ENCODE data around the gene RASGRF1.

Gene RASGRF1

DNA sequence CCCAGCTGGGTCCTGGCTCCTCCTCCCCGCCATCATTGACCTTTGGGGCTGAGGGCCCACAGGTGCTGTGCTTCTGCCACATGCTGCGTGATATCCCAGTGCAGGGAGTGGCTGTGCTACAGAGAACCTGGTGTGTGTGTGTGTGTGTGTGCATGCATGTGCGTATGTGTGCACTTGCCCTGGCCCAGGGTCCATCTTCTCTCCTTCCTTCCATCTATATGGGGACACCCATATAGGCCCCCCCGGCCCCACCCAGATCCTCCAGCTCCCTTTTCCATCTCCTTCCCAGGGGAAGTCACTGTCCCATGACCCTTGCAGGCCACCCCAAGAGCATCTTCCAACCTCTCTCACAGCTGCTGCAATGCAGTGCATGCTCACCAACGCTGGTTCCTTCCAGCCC, 12.6 kb downstream of the RASGRF1 start:
- TF ChIP-seq, protein P1, sequence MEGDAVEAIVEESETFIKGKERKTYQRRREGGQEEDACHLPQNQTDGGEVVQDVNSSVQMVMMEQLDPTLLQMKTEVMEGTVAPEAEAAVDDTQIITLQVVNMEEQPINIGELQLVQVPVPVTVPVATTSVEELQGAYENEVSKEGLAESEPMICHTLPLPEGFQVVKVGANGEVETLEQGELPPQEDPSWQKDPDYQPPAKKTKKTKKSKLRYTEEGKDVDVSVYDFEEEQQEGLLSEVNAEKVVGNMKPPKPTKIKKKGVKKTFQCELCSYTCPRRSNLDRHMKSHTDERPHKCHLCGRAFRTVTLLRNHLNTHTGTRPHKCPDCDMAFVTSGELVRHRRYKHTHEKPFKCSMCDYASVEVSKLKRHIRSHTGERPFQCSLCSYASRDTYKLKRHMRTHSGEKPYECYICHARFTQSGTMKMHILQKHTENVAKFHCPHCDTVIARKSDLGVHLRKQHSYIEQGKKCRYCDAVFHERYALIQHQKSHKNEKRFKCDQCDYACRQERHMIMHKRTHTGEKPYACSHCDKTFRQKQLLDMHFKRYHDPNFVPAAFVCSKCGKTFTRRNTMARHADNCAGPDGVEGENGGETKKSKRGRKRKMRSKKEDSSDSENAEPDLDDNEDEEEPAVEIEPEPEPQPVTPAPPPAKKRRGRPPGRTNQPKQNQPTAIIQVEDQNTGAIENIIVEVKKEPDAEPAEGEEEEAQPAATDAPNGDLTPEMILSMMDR (IDR thresholded peaks at IDR 0.05; ENCODE audit: unreplicated experiment in 3 of 3) = no peak
- Mint-ChIP-seq H3K36me3 (ENCODE audit: low read depth) (no peaks in the 10 kb centered on the region), H3K27ac (no peak overlapping the region), H3K4me1 (no peaks in the 10 kb centered on the region), H3K9me3 (no peaks in the 10 kb centered on the region), H3K27me3 (ENCODE audit: low read depth) (peaks cover 60% of the 10 kb centered on the region), H3K4me3 (no peak overlapping the region)

DNA sequence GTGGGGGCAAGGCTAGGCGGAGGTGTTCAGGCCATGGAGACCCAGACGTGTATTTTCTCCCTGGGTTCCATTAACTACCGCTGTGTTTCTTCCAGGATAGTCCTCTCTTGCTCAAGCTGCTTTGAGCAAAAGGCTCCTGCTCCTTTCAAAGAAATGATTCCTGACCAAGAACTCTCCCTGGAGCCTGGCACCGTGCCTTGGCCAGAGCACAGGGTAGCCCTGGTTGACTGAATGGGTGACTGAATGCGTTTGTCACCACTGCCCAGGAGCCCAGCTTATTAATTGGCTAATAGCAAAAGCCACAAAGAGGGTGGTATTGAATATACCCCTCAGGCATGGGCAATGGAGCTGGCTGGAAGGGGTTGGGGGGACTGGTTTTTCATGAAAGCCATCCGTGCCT, 13.9 kb downstream of the RASGRF1 start:
- Mint-ChIP-seq H3K9me3 (no peaks in the 10 kb centered on the region), H3K4me1 (no peaks in the 10 kb centered on the region), H3K27me3 (ENCODE audit: low read depth) (peaks cover 48% of the 10 kb centered on the region), H3K36me3 (ENCODE audit: low read depth) (no peaks in the 10 kb centered on the region), H3K4me3 (no peak overlapping the region), H3K27ac (no peak overlapping the region)
- TF ChIP-seq, protein P1 (IDR thresholded peaks at IDR 0.05; ENCODE audit: unreplicated experiment in 3 of 3) = no peak

DNA sequence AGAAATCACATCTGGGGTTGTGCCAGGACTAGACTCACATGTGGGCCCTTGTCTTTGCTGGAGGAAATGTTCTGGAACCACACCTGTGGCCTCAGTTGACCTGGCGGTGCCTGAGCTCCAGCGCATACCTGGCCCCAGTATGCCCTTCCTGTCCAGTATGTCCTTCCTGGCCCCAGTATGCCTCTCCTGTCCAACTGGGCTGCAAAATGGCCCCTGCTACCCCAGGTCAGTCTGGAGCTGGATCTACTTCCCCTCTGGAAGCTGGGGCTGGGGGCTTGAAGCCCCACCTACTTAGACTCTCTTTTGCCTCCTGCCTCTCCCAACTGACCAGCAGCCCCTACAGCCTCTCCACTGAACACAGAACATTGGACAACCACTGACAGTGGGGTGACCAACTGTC, 15.3 kb downstream of the RASGRF1 start:
- peaks cover 40% of the 10 kb centered on the region for H3K27me3 Mint-ChIP-seq (ENCODE audit: low read depth)
- H3K4me1 Mint-ChIP-seq = no peaks in the 10 kb centered on the region
- H3K36me3 Mint-ChIP-seq (ENCODE audit: low read depth) = no peaks in the 10 kb centered on the region
- no peaks in the 10 kb centered on the region for H3K9me3 Mint-ChIP-seq
- H3K4me3 Mint-ChIP-seq = no peak overlapping the region
- TF ChIP-seq, protein P1 (IDR thresholded peaks at IDR 0.05; ENCODE audit: unreplicated experiment in 3 of 3) = no peak
- H3K27ac Mint-ChIP-seq = no peak overlapping the region

DNA sequence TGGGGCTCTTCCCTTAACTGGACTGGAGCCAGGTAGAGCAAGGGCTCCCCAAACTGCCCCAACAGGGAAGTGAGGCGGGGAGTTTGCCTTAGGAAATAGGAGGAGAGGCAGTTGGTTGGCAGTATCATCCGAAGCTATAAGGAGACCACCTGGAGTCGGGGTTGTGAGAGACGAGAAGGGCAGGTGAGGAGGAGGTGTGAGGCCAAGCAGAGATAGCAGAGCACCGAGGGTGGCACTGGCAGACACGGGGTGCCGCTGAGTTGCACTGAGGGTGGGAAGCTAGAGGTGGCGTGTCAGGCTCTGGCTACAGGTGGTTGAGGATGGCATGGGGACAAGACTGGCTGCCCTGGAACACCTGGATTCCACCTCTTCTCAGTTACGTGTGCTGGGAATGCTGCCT, 17.2 kb downstream of the RASGRF1 start:
- TF ChIP-seq, protein P1 (IDR thresholded peaks at IDR 0.05; ENCODE audit: unreplicated experiment in 3 of 3) = no peak
- Mint-ChIP-seq H3K27ac (no peak overlapping the region), H3K9me3 (no peaks in the 10 kb centered on the region), H3K36me3 (ENCODE audit: low read depth) (no peaks in the 10 kb centered on the region), H3K4me3 (no peak overlapping the region), H3K27me3 (ENCODE audit: low read depth) (peaks cover 32% of the 10 kb centered on the region), H3K4me1 (no peaks in the 10 kb centered on the region)

DNA sequence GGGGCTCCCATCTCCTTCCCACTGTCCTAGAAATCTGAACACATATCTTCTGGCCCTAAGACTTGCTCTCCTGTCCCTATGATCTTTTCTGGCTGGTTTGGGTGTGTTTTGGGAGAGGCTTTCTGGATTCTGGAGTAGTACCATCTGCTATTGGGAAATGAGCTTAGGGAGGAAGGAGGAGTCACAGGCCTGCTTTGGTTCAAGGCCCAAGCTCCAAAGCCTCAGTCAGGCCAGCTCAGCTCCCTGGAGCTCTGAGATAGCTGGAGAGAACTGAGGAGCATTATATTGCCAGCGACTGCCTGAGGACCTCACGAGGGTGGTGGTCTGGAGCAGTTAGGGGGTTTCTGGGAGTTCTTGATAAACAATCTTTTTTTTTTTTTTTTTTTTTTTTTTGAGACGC, 18.7 kb downstream of the RASGRF1 start:
- Mint-ChIP-seq H3K27ac (no peak overlapping the region), H3K27me3 (ENCODE audit: low read depth) (peaks cover 19% of the 10 kb centered on the region), H3K36me3 (ENCODE audit: low read depth) (no peaks in the 10 kb centered on the region), H3K4me1 (no peaks in the 10 kb centered on the region), H3K4me3 (no peak overlapping the region), H3K9me3 (no peaks in the 10 kb centered on the region)
- TF ChIP-seq, protein P1 (IDR thresholded peaks at IDR 0.05; ENCODE audit: unreplicated experiment in 3 of 3) = no peak

DNA sequence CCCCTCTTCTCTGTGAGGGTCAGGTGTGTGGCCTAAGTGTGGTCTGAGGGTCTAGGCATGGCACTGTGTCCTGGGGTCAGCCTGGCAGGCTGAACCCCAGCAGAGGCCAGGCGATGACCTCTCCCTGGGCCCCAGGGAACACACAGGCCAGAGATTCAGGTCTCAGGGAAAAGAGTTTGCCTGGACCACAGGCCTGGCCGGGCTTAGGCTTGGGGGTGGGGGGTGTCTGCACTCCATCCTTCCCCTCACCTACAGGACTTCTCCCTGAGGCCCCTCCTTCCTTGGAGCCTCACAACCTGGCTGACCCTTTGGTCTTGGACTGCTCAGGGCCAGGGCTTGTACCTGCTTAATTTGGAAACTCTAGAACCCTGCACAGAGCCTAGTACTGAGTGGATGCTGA, 21.8 kb downstream of the RASGRF1 start:
- Mint-ChIP-seq H3K27me3 (ENCODE audit: low read depth) (peaks cover 17% of the 10 kb centered on the region), H3K27ac (no peak overlapping the region), H3K36me3 (ENCODE audit: low read depth) (no peaks in the 10 kb centered on the region), H3K9me3 (no peaks in the 10 kb centered on the region), H3K4me1 (no peaks in the 10 kb centered on the region), H3K4me3 (no peak overlapping the region)
- TF ChIP-seq, protein P1 (IDR thresholded peaks at IDR 0.05; ENCODE audit: unreplicated experiment in 3 of 3) = no peak

All from nephron (organoid).